ENCODE data around the gene MAPKAP1.

The MAPKAP1 gene

GRCh38 chr9:125558453-125559092, 148.4 kb downstream of the MAPKAP1 start:
- peak; percentile 13 for DNase-seq

DNA sequence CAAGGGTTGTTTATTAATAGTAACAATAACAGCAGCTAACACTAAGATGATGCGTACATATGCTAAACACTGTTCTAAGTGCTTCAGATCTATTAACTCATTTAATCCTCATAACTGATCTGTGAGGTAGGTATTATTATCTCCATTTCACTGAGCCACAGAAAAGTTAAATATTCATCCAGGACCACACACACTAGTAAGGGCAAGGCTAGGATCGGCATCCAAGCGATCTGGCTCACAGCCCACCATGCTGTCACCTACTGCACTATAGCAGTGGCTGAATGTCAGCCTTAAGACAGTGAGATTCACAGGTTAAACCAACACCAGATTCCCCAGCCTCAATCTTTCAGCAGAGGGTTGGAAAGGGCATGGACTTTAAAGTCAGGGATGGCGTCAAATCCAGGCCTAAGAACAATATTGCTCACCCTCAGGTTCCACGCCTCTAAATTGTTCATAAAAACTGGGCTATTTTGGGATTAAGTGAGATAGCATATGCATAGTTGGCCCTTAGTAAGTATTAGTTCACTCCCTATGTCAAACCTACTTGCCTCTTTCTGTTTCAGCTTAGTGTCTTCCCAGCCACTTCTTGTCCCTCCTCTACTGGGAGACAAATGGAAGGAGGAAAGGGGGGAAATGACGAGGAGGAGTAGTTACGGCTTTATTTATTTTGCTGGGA, 150.8 kb downstream of the MAPKAP1 start:
- DNase-seq, result no peak

DNA sequence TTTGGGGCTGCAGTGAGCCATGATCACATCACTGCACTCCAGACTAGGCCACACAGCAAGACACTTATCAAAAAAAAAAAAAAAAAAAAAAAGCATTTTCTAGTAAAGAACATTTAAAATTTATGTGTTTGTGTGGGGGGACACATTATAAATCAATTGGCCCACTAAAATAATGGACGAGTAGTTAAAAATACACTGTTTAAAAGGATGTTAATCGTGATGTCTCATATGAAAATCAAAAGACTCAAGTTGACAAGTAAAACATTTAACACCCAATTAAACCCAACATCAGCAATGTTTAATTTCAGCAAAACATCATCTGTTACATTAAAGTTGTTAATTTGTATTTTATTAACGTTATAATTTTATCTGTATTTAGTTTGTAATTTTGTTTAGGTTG, 152.3 kb downstream of the MAPKAP1 start:
- DNase-seq, result no peak

DNA sequence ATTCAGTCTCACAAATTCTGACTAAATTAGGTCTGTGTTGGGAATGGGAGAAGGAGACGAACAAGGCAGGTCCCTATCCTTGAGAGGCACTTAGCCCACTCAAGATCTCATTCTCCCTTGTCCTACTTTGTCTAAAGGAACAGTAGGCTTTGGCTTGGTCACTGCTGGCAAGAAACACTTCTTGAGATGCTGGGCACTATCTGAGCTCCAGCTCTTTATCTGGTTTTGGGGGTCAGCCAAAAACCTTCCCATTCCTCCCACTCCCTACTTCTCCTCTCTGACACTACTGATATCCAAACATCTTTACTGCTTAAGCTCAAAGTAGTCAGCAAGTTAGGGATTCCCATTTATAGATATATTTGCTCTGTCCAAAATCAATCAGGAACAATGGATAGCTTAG, 155.2 kb downstream of the MAPKAP1 start:
- no peak for DNase-seq

- DNase-seq, result no peak
Observed at GRCh38 chr9:125549891-125550885, 156.8 kb downstream of the MAPKAP1 start.

- no peak for DNase-seq
Observed at GRCh38 chr9:125549465-125549871, 157.5 kb downstream of the MAPKAP1 start.

- no peak for DNase-seq
Observed at GRCh38 chr9:125549039-125549438, 158.0 kb downstream of the MAPKAP1 start.

DNA sequence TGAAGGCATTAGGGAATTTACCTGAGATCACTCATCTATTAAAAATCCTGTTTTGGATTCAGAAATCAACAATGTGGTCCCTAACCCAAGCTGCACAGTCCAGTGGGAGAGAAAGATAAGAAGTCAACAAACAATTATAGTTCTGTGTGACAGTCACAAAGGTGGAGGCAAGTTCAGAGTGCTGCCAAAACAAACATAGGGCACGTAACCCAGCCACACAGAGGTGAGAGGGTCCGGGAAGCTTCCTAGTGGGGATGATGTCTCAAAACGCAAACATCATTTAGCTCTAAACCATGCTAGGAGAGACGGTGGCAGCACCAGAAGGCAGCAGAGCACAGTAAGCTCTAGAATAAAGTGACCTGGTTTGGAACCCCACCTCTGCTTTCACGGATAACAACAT, 158.9 kb downstream of the MAPKAP1 start:
- no peak for DNase-seq

- DNase-seq, result no peak
Observed at GRCh38 chr9:125547368-125547767, 159.6 kb downstream of the MAPKAP1 start.

- DNase-seq, result no peak
Observed at GRCh38 chr9:125545845-125546244, 161.2 kb downstream of the MAPKAP1 start.

DNA sequence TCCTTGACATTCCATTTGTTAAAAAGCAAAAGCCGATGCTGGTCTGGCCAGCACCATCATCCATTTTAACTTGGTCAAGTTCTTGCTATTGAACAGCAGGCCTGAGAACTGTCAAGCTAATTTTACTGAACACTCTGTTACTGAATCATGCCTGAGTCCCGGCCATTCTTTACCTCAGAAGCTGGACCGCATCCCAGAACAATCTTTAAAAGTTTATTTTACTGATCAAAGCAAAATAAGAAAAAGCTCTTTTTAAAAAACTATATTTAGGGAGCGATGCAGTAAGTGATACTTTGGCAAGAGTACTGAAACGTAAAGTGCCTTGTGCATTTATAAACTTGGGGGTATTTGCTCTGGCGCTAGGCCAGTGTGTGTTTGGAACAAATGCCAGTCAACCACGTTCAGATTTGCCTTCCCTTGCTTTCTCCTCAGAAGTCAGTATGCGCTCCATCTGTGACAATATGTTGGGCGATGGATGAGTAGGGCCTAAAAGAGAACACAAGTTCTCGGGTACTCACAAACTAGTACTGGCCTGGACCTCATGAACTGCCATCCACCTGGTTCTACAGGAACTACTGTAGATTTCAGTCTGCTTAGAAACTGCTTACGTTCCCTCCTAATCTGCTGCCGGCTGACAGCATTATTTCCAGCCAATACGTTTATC, 161.9 kb downstream of the MAPKAP1 start:
- no peak for DNase-seq

DNA sequence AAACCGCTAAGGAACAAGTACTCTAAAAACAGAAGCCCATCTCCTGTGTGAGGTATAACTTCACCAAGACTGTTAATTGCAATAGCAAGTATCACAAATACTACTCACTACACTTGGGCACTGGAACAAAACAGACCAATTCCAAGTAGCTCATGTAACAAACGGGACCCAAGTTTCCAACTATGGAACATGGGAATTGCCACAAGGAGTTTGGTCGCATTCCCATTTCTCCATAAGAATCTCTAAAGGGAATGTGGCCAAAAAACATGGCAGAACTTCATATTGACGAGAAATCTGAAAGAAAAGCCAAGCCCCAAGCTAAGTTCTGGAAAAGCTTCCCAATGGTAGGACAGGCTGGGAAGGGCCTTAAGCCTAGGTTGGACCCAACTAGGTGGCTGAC, 162.5 kb downstream of the MAPKAP1 start:
- DNase-seq, result no peak

DNA sequence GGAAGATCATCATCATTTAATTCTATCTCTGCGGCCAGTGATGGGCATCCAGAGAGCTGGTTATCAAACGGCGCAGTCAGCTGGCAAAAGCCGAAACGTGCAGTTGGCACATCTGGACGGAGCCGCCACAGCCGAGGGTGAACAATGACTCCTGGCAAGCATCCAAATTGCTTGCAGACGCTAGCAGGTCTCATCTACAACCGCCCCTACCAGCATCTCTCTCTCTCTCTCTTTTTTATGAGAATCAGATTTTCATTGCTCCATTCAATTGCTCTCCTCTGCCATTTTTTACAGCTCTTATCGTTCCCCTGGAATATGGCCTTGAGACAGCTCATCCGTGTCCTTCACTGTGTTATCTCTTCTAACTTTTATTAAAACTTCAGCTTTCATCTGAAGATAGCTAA, 165.2 kb downstream of the MAPKAP1 start:
- no peak for DNase-seq

- DNase-seq, result no peak
Observed at GRCh38 chr9:125540497-125540896, 166.5 kb downstream of the MAPKAP1 start.

- no peak for DNase-seq
Observed at GRCh38 chr9:125538092-125538473, 168.9 kb downstream of the MAPKAP1 start.

DNA sequence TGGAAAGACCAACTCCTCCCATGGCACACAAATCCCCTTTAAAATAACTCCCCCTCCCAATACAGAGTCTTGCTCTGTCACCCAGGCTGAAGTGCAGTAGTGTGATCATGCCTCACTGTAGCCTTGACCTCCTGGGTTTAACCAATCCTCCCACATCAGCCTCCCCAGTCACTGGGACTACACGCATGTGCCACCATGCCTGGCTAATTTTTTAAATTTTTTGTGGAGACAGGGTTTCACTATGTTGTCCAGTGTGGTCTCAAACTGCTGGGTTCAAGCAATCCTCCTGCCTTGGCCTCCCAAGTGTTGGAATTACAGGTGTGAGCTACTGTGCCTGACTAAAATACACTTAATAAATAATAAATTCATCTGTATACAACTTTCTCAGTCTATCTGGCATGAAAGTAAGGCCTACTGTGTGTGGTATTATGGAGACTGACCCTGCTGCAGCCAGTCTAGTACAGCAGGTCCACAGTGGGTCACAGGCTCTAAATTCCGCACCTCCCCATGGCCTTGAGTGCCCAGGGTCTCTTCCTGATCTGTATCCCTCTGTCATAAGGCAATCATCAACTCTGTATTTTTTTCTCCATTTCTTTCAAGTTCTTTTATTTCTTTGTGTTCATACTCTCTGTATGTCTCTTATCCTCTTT, 169.4 kb downstream of the MAPKAP1 start:
- DNase-seq, result no peak

- DNase-seq, result no peak
Observed at GRCh38 chr9:125536776-125537175, 170.2 kb downstream of the MAPKAP1 start.

GRCh38 chr9:125536167-125536772, 170.7 kb downstream of the MAPKAP1 start:
- no peak for DNase-seq

DNA sequence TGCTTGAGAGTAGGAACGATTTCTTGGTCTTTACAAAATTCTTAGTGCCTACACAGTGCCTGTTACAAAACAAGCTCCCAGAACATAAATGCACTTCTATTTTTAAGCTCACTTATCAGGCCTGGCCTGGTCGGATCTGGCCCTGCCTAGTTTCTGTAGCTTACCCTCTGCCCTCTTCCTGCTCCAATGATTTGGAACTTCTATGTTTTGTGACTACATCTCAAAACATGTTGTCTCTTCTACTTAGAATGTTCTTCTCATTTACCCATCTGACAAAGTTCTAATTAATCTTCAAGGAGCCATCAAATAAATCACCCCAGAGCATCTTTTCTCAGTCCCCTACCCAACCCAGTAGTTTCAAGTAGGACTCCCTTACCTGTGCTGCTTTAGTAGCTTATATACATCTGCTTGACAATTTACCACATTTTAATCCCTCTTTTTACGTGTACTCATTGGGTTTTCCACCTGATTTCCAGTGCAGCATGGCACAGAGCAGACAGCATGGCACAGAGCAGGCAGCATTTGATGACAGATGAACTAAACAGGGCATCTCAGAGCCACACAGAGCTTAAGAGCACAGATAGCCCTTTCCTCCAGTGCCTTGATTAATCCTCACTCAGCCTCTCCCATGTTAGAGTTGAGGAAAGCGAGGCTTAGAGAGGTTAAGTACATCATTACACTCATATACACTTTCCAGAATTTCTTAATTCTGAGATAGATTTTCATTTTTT, 171.9 kb downstream of the MAPKAP1 start:
- DNase-seq, result no peak

DNA sequence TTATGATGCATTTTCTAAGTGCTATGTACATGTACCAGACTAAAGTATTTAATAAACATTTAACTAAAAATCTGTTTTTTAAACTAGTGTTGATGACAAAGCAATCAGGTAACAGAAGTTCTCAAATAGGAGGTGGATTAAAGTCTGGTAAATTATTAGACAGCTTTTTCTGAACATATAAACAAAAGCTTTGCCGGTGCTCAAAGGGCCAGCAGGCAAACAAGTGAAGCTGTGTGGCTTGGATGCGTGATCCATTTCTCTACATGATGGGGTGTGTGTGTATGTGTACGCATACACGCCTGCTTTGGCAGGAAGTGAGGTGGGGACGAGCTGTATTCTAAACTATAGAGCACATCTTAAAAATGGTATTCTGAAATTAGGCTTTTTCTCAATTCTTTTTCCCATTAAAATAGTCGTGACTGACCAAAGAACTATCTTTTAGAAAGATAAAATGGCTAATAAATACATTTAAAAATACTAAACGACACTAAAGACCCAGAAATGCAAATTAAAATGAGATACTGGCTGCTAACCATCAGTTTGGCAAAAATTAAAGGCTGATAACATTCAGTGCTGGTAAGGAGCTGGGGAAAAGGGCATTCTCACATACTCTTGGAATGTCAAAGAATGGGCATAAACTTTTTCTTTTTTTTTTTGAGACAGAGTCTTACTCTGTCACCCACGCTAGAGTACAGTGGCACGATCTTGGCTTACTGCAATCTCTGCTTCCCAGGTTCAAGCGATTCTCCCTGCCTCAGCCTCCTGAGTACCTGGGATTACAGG, 174.0 kb downstream of the MAPKAP1 start:
- DNase-seq, result no peak

GRCh38 chr9:125532412-125532811, 174.6 kb downstream of the MAPKAP1 start:
- no peak for DNase-seq
